ENCODE results near the gene HEATR9. TPM values are rescaled to one million over a fixed set of nuclear protein-coding genes. Genes with fewer than 3 reads are reported as not detected.

Gene HEATR9
- total RNA-seq, 1 donor from 2014 or later = not detected

GRCh38 chr17:35875072-35875799 is 6.5 kb upstream of the HEATR9 start:
- Histone ChIP-seq H4K20me1 (ENCODE audit: low read depth) (no peaks in the 10 kb centered on the region), H3K79me2 (ENCODE audit: low read depth) (no peaks in the 10 kb centered on the region), H3K4me3 (no peak overlapping the region), H3K9ac (no peak overlapping the region), H3K4me1 (no peaks in the 10 kb centered on the region), H3K36me3 (no peaks in the 10 kb centered on the region), H3K9me3 (ENCODE audit: low read depth) (no peaks in the 10 kb centered on the region), H2AFZ (replicated peaks) (no peak overlapping the region), H3K4me2 (no peak overlapping the region), H3F3A (ENCODE audit: low read depth) (no peaks in the 10 kb centered on the region), H3K27ac (no peak overlapping the region), H3K27me3 (no peaks in the 10 kb centered on the region)
- no peak for DNase-seq (ENCODE audit: low spot score)
- no peaks in the 10 kb centered on the region for H3K9me3 Mint-ChIP-seq
- H3K36me3 Mint-ChIP-seq = no peaks in the 10 kb centered on the region
- no peak overlapping the region for H3K27ac Mint-ChIP-seq
- no peaks in the 10 kb centered on the region for H3K4me1 Mint-ChIP-seq
- no peak overlapping the region for H3K4me3 Mint-ChIP-seq
- H3K27me3 Mint-ChIP-seq (ENCODE audit: insufficient read depth, low read depth) = peaks cover 2% of the 10 kb centered on the region
- TF ChIP-seq EZH2 (IDR thresholded peaks at IDR 0.05) = no peak
- TF ChIP-seq EZH2phosphoT487 (IDR thresholded peaks at IDR 0.05) = no peak
- TF ChIP-seq, protein P1, sequence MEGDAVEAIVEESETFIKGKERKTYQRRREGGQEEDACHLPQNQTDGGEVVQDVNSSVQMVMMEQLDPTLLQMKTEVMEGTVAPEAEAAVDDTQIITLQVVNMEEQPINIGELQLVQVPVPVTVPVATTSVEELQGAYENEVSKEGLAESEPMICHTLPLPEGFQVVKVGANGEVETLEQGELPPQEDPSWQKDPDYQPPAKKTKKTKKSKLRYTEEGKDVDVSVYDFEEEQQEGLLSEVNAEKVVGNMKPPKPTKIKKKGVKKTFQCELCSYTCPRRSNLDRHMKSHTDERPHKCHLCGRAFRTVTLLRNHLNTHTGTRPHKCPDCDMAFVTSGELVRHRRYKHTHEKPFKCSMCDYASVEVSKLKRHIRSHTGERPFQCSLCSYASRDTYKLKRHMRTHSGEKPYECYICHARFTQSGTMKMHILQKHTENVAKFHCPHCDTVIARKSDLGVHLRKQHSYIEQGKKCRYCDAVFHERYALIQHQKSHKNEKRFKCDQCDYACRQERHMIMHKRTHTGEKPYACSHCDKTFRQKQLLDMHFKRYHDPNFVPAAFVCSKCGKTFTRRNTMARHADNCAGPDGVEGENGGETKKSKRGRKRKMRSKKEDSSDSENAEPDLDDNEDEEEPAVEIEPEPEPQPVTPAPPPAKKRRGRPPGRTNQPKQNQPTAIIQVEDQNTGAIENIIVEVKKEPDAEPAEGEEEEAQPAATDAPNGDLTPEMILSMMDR (IDR thresholded peaks at IDR 0.05) = no peak

GRCh38 chr17:35872196-35872980 is 3.7 kb upstream of the HEATR9 start:
- Histone ChIP-seq H3K36me3 (no peaks in the 10 kb centered on the region), H3K4me1 (no peaks in the 10 kb centered on the region), H3K9me3 (ENCODE audit: low read depth) (no peaks in the 10 kb centered on the region), H3K27ac (no peak overlapping the region), H3K27me3 (no peaks in the 10 kb centered on the region), H3K4me2 (no peak overlapping the region), H3K9ac (no peak overlapping the region), H4K20me1 (ENCODE audit: low read depth) (no peaks in the 10 kb centered on the region), H3K79me2 (ENCODE audit: low read depth) (no peaks in the 10 kb centered on the region), H3K4me3 (no peak overlapping the region), H2AFZ (replicated peaks) (no peak overlapping the region), H3F3A (ENCODE audit: low read depth) (no peaks in the 10 kb centered on the region)
- DNase-seq (ENCODE audit: low spot score) = no peak
- Mint-ChIP-seq H3K27me3 (ENCODE audit: insufficient read depth, low read depth) (no peaks in the 10 kb centered on the region), H3K27ac (peak overlapping the region; percentile 79), H3K4me1 (no peaks in the 10 kb centered on the region), H3K4me3 (no peak overlapping the region), H3K36me3 (no peaks in the 10 kb centered on the region), H3K9me3 (no peaks in the 10 kb centered on the region)
- TF ChIP-seq EZH2phosphoT487 (IDR thresholded peaks at IDR 0.05) = no peak
- TF ChIP-seq, protein P1 (IDR thresholded peaks at IDR 0.05) = no peak
- no peak for TF ChIP-seq EZH2 (IDR thresholded peaks at IDR 0.05)

DNA sequence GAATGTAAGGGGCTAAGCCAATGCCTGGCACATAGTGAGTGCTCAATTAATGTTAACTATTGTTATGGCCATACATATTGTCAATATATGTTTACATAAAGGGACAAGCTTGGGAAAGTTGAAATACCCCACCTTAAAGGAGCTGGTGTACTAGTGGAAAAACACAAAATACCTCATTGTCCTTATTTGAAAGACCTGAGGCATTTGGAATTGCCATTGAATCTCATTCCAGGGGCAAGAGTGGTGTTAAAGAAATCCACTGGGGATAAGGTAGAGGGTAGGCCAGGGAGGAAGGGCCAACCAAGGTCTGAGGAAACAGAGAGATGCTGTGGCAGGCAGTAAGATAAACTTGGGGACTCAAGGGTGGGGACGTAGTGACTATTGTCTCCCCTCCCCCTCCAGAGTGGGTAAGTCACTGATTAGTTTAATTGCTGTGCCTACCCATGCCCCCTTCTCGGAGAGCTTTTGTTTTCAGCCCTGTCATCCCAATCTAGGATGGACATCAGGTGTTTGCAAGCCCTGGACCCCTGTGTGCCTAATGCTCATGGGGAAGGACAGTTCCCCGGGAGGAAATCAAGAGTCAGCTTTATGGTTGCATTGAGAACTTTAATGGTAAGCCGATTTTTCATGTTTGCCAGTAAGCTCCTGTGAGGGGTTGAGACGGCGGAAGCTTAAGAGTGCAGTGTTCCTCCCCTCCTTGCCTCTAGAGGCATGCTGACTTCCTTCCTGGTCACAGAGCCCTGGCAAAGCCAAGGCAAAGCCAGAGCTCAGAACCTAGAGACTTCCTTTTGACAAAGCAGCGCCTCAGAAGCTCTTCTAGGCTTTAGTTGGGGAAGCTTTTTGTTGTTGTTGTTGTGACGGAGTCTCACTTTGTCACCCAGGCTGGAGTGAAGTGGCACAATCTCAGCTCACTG is 2.5 kb upstream of the HEATR9 start:
- H3K9me3 ChIP-seq (ENCODE audit: low read depth) = no peaks in the 10 kb centered on the region
- H3K27ac ChIP-seq = no peak overlapping the region
- Mint-ChIP-seq H3K27me3 (ENCODE audit: insufficient read depth, low read depth) (peaks cover 3% of the 10 kb centered on the region), H3K4me3 (no peak overlapping the region), H3K4me1 (no peaks in the 10 kb centered on the region), H3K9me3 (no peaks in the 10 kb centered on the region), H3K27ac (no peak overlapping the region), H3K36me3 (no peaks in the 10 kb centered on the region)
- no peaks in the 10 kb centered on the region for H3K36me3 ChIP-seq
- no peaks in the 10 kb centered on the region for H4K20me1 ChIP-seq (ENCODE audit: low read depth)
- H3K4me3 ChIP-seq = no peak overlapping the region
- no peak overlapping the region for H3K4me2 ChIP-seq
- no peaks in the 10 kb centered on the region for H3K27me3 ChIP-seq
- no peak overlapping the region for H2AFZ ChIP-seq (replicated peaks)
- TF ChIP-seq EZH2 (IDR thresholded peaks at IDR 0.05) = no peak
- TF ChIP-seq, protein P1 (IDR thresholded peaks at IDR 0.05) = peak; percentile 11
- no peak for TF ChIP-seq EZH2phosphoT487 (IDR thresholded peaks at IDR 0.05)
- peak; percentile 13 for DNase-seq (ENCODE audit: low spot score)
- no peak overlapping the region for H3K9ac ChIP-seq
- no peaks in the 10 kb centered on the region for H3K79me2 ChIP-seq (ENCODE audit: low read depth)
- no peaks in the 10 kb centered on the region for H3K4me1 ChIP-seq
- no peaks in the 10 kb centered on the region for H3F3A ChIP-seq (ENCODE audit: low read depth)

Measured in neural progenitor cell (in vitro differentiated cells).